Activated gamma-delta T cell treated with Interleukin-2 at 50 U/mL for 16 hours (primary cell): ENCODE measurements around the gene SDC3.

ENCODE experiments used
- DNase-seq: peaks from one replicate; pipeline ENCODE4 v3.0.0-alpha.2; 2020

The SDC3 gene

GRCh38 chr1:30888391-30888790 lies 20.2 kb downstream of the SDC3 start:
- DNase-seq: no peak

- DNase-seq: no peak
Measured at GRCh38 chr1:30887485-30888315, 20.9 kb downstream of the SDC3 start.

- no peak for DNase-seq
Measured at GRCh38 chr1:30886710-30887428, 21.7 kb downstream of the SDC3 start.

GRCh38 chr1:30885570-30886522 lies 22.7 kb downstream of the SDC3 start:
- DNase-seq: no peak

DNA sequence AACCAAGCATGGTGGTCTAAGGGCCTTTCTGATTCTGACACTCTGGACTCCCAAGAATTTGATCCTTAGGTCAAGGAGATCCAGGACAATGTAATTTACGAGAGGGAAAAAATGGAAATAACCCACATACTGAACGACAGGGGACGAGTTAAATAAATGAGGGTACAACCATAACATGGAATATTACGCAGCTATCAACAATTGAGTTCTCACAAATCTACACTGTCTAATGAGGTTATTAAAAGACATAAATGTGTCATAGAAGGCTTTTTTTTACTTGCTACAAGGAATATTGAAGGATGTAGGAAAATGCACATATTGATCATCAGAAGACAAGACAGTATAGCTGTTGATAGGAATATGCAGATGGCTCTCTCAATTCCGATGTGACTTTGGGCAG lies 23.8 kb downstream of the SDC3 start:
- DNase-seq: no peak

DNA sequence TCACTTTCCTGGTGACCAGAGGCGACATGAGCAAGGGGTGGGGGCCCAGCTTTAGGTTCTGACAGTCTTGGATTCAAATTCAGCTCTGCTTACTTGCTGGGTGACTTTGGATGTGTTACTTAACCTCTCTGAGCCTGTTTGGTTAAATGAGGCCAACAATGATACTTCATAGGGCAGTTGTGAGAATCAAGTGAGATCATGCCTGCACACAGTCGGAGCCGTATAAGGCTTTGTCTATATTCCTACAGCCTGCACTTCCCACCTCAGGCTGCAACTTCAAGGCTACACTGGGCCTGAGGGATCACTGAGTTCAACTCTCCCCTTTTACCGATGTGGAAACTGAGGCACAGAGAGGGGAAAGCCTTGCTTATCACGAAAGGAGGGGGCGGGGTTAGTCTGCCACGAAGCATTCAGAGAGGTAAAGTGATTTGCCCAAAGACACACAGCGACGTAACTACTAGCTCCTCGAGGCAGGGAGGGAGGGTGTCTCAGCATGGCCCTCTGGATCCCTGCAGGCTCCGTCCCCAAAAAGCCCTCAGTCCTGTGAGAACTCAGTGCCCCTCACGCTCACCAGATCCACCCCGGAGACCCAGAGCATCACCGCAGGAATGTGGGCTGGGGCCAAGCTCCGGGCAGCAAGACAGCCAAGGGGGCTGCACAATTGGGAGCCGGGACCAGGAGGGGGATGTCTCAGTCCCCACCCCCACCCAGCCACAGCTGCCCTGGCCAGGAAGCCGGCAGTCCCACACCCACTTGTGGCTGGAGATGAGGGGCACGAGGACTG lies 25.0 kb downstream of the SDC3 start:
- DNase-seq: no peak

DNA sequence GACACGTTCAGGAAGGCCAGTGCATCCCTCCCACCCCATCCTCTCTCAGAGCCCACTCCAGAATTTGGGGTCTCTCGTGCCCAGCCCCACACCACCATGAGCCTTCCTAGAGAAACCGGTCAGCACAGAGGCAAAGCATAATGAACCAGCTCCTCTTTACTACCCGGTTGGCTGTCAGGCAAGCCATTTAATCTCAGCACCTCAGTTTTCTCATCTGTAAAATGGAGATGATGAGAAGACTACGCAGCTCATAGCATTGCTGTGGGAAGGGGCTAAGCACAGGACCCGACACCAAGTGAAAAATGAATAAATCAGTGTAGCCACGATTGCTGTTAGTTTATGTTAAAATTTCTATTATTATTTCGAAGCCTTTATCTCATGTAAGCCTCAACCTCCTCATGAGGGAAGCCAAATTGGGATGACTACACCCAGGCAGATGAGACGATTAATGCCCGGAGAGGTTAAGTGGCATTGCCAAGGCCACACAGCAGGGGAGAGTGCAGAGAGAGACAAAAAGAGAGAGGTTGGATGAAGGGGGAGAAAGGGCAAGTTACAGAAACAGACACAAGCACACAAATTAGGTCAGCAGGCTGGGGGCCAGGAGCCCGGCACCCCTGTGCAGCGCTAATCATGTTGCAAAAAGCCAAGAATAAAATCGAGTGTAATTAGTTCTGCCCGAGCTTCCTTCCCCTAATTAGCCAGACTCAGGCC lies 25.7 kb downstream of the SDC3 start:
- DNase-seq: no peak

- no peak for DNase-seq
Measured at GRCh38 chr1:30881319-30882181, 27.0 kb downstream of the SDC3 start.

- DNase-seq: no peak
Measured at GRCh38 chr1:30880678-30881318, 27.8 kb downstream of the SDC3 start.

GRCh38 chr1:30879940-30880677 lies 28.4 kb downstream of the SDC3 start:
- DNase-seq: no peak

- no peak for DNase-seq
Measured at GRCh38 chr1:30879126-30879786, 29.3 kb downstream of the SDC3 start.

GRCh38 chr1:30878559-30878958 lies 30.0 kb downstream of the SDC3 start:
- no peak for DNase-seq

DNA sequence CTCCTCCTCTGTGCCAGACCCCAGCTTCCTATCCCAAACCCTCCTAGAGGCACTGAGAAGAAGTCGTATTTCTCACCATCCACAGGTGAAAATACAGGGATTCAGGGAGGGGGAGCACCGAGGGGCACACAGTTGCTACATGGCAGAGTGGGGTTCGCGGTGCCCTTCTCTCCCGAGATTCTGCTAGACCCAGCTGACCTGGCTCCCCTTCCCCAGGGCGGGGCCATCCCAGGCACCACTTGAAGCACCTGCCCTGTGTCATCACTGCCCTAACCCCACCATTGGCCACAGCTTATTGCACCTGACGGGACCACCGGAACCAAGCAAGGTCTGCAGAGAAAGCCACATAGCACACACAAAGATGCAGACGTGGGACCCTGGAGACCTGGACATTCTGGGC lies 30.5 kb downstream of the SDC3 start:
- no peak for DNase-seq

GRCh38 chr1:30877205-30877912 lies 31.2 kb downstream of the SDC3 start:
- no peak for DNase-seq

DNA sequence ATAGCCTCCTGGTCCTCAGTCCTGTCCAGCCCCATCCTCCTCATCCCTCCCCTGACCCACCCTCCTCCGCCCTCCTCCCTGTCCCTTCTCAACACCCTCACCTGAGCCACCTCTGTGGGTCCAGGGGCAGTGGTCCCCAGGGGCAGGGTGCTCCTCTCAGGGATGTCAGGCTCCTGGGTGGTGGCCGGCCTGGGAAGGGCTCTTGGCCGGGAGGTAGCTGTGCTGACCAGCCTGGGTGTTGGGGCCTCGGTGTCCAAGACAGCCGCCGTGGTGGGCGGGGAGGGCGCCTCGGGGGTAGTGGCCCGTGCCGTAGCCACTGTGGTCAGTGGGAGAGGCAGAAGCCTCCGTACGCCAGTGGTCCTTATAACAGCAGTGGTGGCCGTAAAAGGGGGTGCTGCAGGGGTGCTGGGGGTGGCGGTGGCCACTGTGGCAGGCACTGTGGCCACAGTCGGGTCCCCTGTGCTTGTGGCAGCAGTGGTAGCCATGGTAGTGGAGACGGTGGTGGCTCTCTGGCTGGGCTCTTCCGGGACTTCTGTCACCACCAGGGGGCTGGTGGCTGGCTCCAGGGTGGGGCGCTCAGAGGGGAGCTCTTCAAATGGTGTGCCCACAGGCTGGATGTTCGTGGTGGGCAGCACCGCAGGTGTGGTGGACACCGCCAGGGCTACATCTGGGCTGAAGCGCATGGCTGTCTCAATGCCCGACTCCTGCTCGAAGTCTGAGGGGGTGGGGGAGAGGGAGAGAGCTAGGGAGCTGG lies 31.9 kb downstream of the SDC3 start:
- DNase-seq: no peak

- DNase-seq: no peak
Measured at GRCh38 chr1:30875916-30876315, 32.6 kb downstream of the SDC3 start.

DNA sequence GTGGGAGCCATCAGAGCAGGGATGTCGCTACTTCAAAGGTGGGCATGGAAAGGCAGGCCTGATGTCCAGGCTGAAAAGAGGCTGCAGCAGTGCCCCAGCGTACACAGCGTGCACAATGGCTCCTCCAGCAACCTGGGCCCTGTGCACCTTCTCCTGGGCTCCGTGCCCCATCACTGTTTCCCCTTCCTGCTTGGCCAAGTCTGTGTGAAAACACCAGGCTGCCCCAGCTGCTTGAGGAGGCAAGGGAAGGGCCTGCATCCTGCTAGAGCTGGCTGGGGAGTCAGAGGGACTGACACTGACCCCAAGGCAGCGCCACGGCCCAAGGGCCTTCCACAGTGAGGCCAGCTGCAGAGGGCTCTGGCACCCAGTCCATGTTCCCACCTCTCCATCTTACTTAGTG lies 33.4 kb downstream of the SDC3 start:
- DNase-seq: no peak
